Upper lobe of left lung (tissue), 6 donors: ENCODE measurements around the gene NPC1. TPM values are rescaled to one million over a fixed set of nuclear protein-coding genes. Genes with fewer than 3 reads are reported as not detected.

Source experiments
- ATAC-seq, 2 donors: fragments of 200-7000 bp; cut with Tn5 transposase; one replicate each; pipeline ENCODE4 v1.9.1; 2022; ENCODE audit warnings: mild to moderate bottlenecking in 2 of 2, moderate library complexity in 2 of 2; ENCODE audit not compliant: low FRiP score in 2 of 2
- DNase-seq, 2 donors: peaks; one replicate each; pipeline ENCODE4 v3.0.0-alpha.2; 2019 to 2020
- H3K27ac ChIP-seq, 4 donors: fragments of 200-600 bp; sonication (generic); one replicate each; pipeline ENCODE4 v1.5.1; 2016 to 2019
- H3K27me3 ChIP-seq, 4 donors: fragments of 200-600 bp; sonication (generic); one replicate each; pipeline ENCODE4 v1.5.1; 2017 to 2019
- H3K36me3 ChIP-seq, 4 donors: fragments of 200-600 bp; sonication (generic); one replicate each; pipeline ENCODE4 v1.5.1; 2016 to 2019
- H3K4me1 ChIP-seq, 4 donors: fragments of 200-600 bp; sonication (generic); one replicate each; pipeline ENCODE4 v1.5.1; 2018 to 2019
- H3K4me3 ChIP-seq, 4 donors: fragments of 200-600 bp; sonication (generic); one replicate each; pipeline ENCODE4 v1.5.1; 2017 to 2019; ENCODE audit warnings: mild to moderate bottlenecking in 2 of 4, moderate library complexity in 1 of 4
- H3K9me3 ChIP-seq, 4 donors: fragments of 200-600 bp; sonication (generic); one replicate each; pipeline ENCODE4 v1.5.1; 2018 to 2019
- CTCF ChIP-seq, 6 experiments: fragments of 450-650 bp in 4 of 6; fragments of 200-600 bp in 2 of 6; sonication (generic) in 2 of 6; IDR thresholded peaks; one replicate each; pipeline ENCODE4 v1.5.1; 2016 to 2019; ENCODE audit warnings: antibody characterized with exemption in 6 of 6
- EP300 ChIP-seq, 4 donors: sonication (generic); formaldehyde crosslinking; IDR thresholded peaks; one replicate each; pipeline ENCODE4 v1.5.1; 2017; ENCODE audit warnings: antibody characterized with exemption in 4 of 4, control low read depth in 2 of 4
- POLR2A ChIP-seq, 4 donors: fragments of 450-650 bp; IDR thresholded peaks; one replicate each; pipeline ENCODE4 v1.5.1; 2016 to 2017; ENCODE audit warnings: antibody characterized with exemption in 4 of 4, mild to moderate bottlenecking in 2 of 4
- POLR2AphosphoS5 ChIP-seq, 2 donors: sonication (generic); formaldehyde crosslinking; IDR thresholded peaks; one replicate each; pipeline ENCODE4 v1.5.1; 2017; ENCODE audit warnings: antibody characterized with exemption in 2 of 2
- WGBS, 2 donors: methylation state at CpG; one replicate each; pipeline ENCODE4 v1.1.5; 2017 to 2018; 5-methylcytosine and 5-hydroxymethylcytosine counted together
- total RNA-seq, 6 donors: library from RNA; depleted of rRNA in 4 of 6; stranded (reverse); fragments of >200 nt in 4 of 6; gene quantifications; one replicate each; pipeline versions ENCODE4 v1.1.0 to v1.2.1, GENCODE V29; 2016 to 2021
- donor health status: DM: no; HTN: no; CAD: no; lungs with moderate emphysema.
- donor health status: DM: no; HTN: yes; CAD: no; lungs with severe emphysema.

The NPC1 gene
- total RNA-seq, 6 donors from 2014 or later = 117 to 437 (median 167) TPM

DNA sequence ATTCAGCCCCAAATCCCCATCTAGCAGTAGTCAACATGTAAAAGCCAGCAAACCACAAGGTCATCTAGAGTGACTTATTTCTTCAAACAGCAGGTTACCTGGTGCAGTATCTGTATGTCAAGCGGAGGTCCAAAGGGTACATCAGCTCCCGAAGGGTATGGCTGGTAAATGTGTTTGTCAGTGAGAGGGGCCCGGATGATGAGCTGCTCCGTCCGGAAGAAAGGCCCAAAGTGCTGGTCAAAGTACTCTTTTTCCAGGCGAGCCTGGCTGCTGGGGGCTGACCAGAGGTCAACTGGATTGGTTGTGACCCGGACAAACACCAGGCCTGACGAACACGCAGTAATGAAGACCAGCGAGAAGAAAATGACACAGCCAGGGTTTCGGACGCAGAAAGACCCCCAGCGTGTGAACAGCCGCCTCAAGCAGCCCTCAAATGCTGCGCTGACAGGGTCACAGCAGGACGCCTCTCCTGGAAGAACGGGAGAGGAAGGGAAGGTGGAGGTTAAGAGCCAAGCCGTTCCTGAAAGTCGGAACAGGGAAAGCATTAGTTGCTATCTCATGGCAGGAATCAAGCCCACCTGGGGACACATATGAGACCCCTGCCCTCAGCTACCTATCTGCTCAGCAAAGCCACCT lies 30.0 kb downstream of the NPC1 start:
- no peaks in the 10 kb centered on the region for H3K27me3 ChIP-seq
- ATAC-seq = no peak
- DNase-seq = no peak
- H3K9me3 ChIP-seq = no peaks in the 10 kb centered on the region
- WGBS, 2 donors = 93% methylated on average over 19 of the region's 19 CpGs
- peaks cover 41 to 100% (median 81%) of the 10 kb centered on the region in 4 donors for H3K36me3 ChIP-seq
- peaks cover 0 to 17% (median 3%) of the 10 kb centered on the region in 4 donors for H3K4me1 ChIP-seq
- no peak overlapping the region for H3K27ac ChIP-seq
- H3K4me3 ChIP-seq = no peak overlapping the region
- no peak for TF ChIP-seq EP300 (IDR thresholded peaks at IDR 0.05)
- no peak for TF ChIP-seq POLR2AphosphoS5 (IDR thresholded peaks at IDR 0.05)
- no peak for TF ChIP-seq CTCF (IDR thresholded peaks at IDR 0.05)
- TF ChIP-seq POLR2A (IDR thresholded peaks at IDR 0.05) = no peak

- Histone ChIP-seq H3K36me3 (peaks cover 23 to 100% (median 68%) of the 10 kb centered on the region in 4 donors), H3K4me3 (no peak overlapping the region), H3K9me3 (no peaks in the 10 kb centered on the region), H3K27me3 (no peaks in the 10 kb centered on the region), H3K27ac (peak overlapping the region in 2 of 4 donors; percentile 24 to 67), H3K4me1 (peaks cover 0 to 26% (median 5%) of the 10 kb centered on the region in 4 donors)
- DNase-seq = no peak
- TF ChIP-seq CTCF (IDR thresholded peaks at IDR 0.05) (no peak), POLR2AphosphoS5 (IDR thresholded peaks at IDR 0.05) (no peak), EP300 (IDR thresholded peaks at IDR 0.05) (no peak), POLR2A (IDR thresholded peaks at IDR 0.05) (no peak)
- no peak for ATAC-seq
- WGBS, 2 donors = 91% methylated on average over 6 of the region's 6 CpGs
Observed at GRCh38 chr18:23553887-23554286, 32.4 kb downstream of the NPC1 start.

- TF ChIP-seq EP300 (IDR thresholded peaks at IDR 0.05) (no peak), POLR2A (IDR thresholded peaks at IDR 0.05) (no peak), POLR2AphosphoS5 (IDR thresholded peaks at IDR 0.05) (no peak)
- peaks cover 20 to 100% (median 71%) of the 10 kb centered on the region in 4 donors for H3K36me3 ChIP-seq
- peaks cover 0 to 26% (median 7%) of the 10 kb centered on the region in 4 donors for H3K4me1 ChIP-seq
- H3K27me3 ChIP-seq = no peaks in the 10 kb centered on the region
- 82 to 84% methylated on average over 10 to 11 of the region's 11 CpGs for WGBS, 2 donors
- DNase-seq = no peak
- peak overlapping the region in 2 of 4 donors; percentile 67 to 72 for H3K27ac ChIP-seq
- ATAC-seq = no peak
- no peaks in the 10 kb centered on the region for H3K9me3 ChIP-seq
- no peak overlapping the region for H3K4me3 ChIP-seq
Observed at GRCh38 chr18:23552505-23552904, 33.8 kb downstream of the NPC1 start.

DNA sequence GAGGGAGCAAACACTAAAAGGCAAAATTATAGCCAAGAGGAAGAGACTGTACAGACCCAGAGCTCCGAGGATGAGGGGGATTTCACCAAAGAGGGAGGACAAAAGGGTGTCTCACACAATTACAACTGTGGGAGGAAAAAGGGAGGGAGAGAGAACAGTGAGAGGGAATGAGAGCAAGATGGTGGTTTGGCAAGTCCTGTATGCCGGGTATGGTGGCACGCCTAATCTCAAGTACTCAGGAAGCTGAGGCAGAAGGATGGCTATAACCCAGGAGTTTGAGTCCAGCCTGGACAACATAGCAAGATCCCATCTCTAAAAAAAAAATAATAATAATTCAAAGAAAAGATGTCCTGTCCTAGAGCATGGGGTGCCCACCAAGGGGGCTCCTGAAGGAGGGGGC lies 34.3 kb downstream of the NPC1 start:
- no peak for DNase-seq
- Histone ChIP-seq H3K4me3 (no peak overlapping the region), H3K27ac (peak overlapping the region; percentile 32 to 72 (median 50)), H3K27me3 (no peaks in the 10 kb centered on the region), H3K36me3 (peaks cover 15 to 100% (median 74%) of the 10 kb centered on the region in 4 donors), H3K4me1 (peaks cover 0 to 26% (median 7%) of the 10 kb centered on the region in 4 donors), H3K9me3 (no peaks in the 10 kb centered on the region)
- TF ChIP-seq POLR2A (IDR thresholded peaks at IDR 0.05) (no peak), POLR2AphosphoS5 (IDR thresholded peaks at IDR 0.05) (no peak), EP300 (IDR thresholded peaks at IDR 0.05) (no peak), CTCF (IDR thresholded peaks at IDR 0.05) (no peak)
- no peak for ATAC-seq
- WGBS, 2 donors = 47 to 87% methylated on average over 3 of the region's 3 CpGs

GRCh38 chr18:23550898-23551297 lies 35.4 kb downstream of the NPC1 start:
- H3K4me1 ChIP-seq = peaks cover 0 to 26% (median 7%) of the 10 kb centered on the region in 4 donors
- H3K4me3 ChIP-seq = no peak overlapping the region
- H3K9me3 ChIP-seq = no peaks in the 10 kb centered on the region
- H3K27ac ChIP-seq = peak overlapping the region; percentile 32 to 72 (median 50)
- ATAC-seq (peak; percentile 42 to 66), DNase-seq (no peak)
- no peaks in the 10 kb centered on the region for H3K27me3 ChIP-seq
- TF ChIP-seq POLR2A (IDR thresholded peaks at IDR 0.05) (no peak), CTCF (IDR thresholded peaks at IDR 0.05) (no peak), EP300 (IDR thresholded peaks at IDR 0.05) (peak in 2 of 4 donors; percentile 63 to 98), POLR2AphosphoS5 (IDR thresholded peaks at IDR 0.05) (no peak)
- H3K36me3 ChIP-seq = peaks cover 12 to 98% (median 71%) of the 10 kb centered on the region in 4 donors
